Tibial nerve (tissue), 3 donors: Measurements from ENCODE around the gene TMIGD2.

Source experiments
- CTCF ChIP-seq, 5 experiments: fragments of 200-600 bp in 3 of 5; fragments of 450-650 bp in 2 of 5; sonication (generic) in 3 of 5; IDR thresholded peaks; one replicate each; pipeline ENCODE4 v1.5.1; 2016 to 2019; ENCODE audit warnings: antibody characterized with exemption in 5 of 5, mild to moderate bottlenecking in 3 of 5, moderate library complexity in 2 of 5
- POLR2A ChIP-seq, 2 donors: fragments of 450-650 bp; IDR thresholded peaks; one replicate each; pipeline ENCODE4 v1.6.1; 2017; ENCODE audit warnings: antibody characterized with exemption in 2 of 2, mild to moderate bottlenecking in 2 of 2, moderate library complexity in 2 of 2

- TF ChIP-seq POLR2A (IDR thresholded peaks at IDR 0.05): no peak
- TF ChIP-seq CTCF (IDR thresholded peaks at IDR 0.05): no peak
These were observed 36.5 kb upstream of the TMIGD2 start, which contains the start of gene STAP2 for GRCh38 chr19:4338441-4339355.
